GM18951 (cell line): ENCODE results near the gene ELL.
A peak's percentile ranks its signal among the peaks of the same experiment; 100 is the strongest.

Experiments used
- POLR2A ChIP-seq: IDR thresholded peaks from 4 replicates; pipeline ENCODE4 v1.6.1; 2011; ENCODE audit warnings: mild to moderate bottlenecking; ENCODE audit not compliant: insufficient read length, insufficient read depth; ENCODE audit errors: extremely low read depth
- in situ Hi-C: fragments of 300-500 bp; cut with MboI; formaldehyde crosslinking; loops from one replicate; pipeline ENCODE4 v1.12.0; 2022; ENCODE audit warnings: low sequenced_read_pairs, mixed read lengths, inconsistent platforms; ENCODE audit not compliant: unreplicated experiment

Gene ELL

DNA sequence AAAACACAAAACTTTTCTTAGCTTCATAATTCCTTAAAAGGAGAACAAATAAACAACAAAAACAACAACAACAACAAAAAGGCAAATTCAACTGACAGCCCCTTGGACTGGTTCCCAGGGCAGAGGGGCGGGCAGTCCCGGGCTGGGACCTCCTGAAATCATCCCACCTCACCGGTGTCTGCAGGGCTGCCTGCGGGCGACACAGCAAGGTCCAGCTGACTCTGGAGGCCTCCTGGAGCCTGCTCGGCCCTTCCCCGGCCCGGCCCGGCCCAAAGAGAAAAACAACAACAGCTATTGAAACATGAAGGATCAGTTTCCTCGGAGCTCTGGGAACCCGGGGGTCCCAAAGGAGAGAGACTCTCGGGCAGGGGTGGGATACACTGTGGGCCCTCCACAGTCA is 78.9 kb downstream of the ELL start:
- no peak for TF ChIP-seq POLR2A
- in situ Hi-C loops, result no loop called here

DNA sequence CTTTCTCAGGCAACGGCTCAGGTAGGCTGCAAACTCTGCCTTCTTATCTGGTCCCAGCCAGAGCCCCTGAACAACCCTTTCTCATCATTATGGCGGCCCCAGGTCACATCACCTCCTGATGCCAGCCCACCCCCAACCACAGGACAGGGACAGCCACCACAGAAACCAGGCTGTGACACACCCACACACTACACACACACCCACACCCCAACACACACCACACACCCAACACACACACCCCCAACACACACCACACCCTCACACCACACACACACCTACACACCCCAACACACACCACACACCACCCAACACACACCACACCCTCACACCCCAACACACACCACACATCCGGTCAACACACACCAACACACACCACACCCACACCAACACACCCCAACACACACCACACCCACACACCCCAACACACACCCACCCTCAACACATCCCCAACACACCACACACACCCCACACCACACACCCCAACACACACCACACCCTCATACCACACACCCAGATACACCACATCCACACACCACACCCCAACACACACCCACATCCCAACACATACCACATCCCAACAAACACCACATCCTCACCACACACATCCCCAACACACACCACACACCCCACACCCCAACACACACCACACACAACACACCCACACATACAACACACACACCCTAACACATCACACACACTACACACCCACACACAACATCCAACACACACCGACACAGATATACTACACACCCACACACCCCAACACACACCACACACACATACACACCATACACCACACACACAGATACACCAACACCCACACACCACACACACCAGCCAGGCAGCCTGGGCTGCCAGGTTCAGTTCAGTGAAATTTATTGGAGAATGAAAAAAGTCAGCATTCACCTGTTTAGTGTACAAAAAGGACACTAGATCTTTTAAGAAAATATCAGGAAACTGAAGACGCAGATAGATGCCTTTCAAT is 79.8 kb downstream of the ELL start:
- no peak for TF ChIP-seq POLR2A
- in situ Hi-C loops, result no loop called here

DNA sequence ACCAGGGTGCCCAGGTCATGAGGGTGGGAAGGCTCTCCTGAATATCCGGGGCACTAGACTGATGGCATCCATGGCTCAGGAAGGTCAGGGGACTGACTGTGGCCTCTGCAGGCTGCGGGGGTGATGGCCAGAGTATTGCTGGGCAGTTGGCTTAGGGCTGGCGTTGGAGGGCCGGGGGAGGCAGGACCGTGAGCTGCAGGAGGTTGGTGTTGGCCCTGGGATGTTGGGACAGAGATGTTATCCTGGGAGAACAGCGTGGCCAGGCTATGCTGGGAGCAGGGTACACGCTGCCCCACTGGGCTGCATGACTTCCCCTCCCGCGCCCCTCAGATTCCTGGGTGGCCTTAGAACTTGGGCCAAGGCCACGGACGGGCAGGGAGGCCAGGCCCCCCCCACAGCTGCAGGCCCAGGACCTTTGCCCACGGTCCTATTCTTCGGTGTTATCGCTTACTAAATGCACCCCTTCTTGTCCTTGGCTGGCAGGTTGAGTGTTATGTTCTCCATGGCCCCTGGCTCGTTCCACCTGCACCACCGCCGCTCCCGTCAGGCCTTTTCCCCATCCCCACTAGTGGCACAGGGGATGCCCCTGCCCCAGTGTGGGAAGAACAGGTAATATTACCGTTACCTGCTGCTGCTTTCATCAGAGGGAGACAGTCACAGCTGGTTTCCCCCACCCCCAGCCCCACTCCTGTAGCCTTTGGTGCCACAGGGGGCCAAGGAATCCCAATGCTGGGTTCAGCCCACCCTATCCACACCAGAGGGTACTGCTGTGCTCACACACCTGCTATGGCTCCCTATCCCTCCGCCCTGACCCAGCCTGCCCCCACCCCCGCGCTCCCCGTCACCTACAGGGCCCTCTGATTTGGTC is 80.7 kb downstream of the ELL start:
- TF ChIP-seq POLR2A, result no peak
- in situ Hi-C loops, result no loop called here

DNA sequence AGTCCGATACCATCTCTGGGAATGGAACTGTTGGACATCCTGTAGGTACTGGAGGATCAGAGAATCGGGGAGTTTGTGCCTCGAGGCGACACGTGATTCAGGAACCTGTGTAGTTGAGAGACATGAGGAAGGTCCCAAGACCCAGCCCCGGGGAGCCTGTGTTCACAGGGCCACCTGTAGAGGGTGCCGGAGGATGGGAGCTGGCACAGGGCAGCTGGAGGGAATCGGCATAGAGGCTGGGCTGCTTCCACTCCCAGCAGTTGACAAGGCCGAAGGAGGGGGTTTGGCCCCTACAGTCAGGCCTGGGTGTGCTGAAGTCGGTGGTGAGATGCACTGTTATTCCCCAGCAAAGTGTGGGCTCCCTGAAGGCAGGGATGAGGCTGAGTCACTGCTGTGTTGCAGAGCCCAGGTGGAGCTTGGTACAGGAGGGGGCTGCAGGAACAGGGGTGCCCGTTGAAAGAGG is 81.4 kb downstream of the ELL start:
- no peak for TF ChIP-seq POLR2A
- in situ Hi-C loops, result no loop called here

DNA sequence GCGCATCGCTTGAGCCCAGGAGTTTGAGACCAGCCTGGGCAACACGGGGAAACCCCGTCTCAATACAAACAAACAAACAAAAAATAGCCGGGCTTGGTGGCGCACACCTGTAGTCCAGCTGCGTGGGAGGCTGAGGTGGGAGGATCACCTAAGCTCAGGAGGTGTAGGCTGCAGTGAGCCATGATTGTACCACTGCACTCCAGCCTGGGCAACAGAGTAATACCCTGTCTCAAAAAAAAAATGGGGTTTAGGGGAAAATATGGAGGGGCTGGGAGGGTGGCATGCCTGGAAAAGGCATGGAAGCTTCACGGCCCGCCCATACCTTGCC is 82.0 kb downstream of the ELL start:
- TF ChIP-seq POLR2A, result no peak
- in situ Hi-C loops, result no loop called here

DNA sequence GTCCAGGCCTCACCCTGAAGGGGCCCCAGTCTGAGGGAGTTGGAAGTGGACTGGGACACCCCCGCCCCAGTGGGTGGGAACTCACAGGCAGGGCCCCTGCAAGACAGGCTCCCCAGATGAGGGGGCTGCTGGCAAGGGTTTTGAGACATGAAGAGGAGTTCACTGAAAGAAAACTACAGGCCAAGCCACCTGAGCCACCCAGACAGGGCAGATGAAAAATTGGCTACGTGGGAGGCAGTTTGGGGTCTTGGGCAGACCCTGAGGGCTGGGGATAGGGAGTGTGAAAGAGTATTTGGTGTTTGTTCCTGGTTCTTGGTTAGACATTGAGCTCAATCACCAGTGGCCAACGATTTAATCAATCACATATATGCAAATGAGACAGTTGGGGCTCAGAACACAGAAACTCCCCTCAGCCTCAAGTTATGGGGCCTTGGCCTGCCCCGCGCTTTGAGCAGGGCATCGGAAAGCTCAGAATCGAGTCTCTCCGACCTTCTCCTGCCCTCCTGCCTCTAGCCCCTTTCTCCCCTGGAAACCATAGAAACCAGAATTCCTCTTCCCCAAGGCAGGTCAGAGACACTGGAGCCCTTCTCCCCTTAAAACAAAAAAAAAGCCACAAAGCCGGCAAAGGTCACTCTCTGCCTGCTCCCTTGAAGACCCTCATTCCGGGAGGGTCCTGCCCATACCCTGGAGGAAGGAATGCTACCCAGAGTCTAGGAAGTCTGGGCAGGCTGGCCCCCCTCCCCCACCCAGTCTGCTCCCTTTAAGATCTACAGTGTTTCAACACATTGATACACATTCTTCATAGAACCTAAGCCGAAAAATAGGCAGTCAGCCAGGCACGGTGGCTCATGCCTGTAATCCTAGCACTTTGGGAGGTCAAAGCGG is 82.6 kb downstream of the ELL start:
- in situ Hi-C loops, result no loop called here
- TF ChIP-seq POLR2A, result no peak

DNA sequence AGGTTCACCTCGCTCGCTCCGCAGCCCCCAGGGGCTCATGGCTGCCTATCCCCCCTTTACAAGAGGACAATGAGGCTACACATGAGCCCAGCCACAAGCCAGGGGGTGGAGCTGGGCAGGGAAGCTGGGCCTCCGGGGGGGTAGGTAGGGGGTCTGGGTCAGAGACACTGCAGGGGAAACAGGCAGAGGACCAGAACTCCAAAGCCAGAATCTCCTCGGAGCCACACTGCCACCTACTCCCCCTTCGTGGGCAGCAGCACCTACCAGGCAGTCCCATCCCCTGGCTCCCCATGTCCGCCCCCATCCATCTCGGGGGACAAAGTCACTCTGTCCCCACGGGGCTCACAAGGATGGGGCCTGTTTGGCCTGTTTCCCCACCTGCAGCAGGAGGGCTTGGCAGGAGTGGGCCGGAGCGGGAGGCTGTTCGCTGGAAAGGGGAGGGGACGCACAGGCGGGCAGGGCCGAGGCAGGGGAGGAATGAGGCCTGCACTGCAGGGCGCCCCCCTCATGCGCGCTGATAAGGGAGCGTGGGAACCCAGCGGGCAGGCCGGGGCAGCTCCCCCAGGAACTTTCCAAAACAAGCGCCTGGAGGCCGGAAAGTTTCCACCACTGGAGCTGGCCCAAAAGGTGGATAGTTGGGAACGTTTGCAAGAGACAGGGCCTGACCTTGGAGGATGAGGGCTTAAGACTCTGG is 83.4 kb downstream of the ELL start:
- in situ Hi-C loops, result no loop called here
- TF ChIP-seq POLR2A, result no peak

DNA sequence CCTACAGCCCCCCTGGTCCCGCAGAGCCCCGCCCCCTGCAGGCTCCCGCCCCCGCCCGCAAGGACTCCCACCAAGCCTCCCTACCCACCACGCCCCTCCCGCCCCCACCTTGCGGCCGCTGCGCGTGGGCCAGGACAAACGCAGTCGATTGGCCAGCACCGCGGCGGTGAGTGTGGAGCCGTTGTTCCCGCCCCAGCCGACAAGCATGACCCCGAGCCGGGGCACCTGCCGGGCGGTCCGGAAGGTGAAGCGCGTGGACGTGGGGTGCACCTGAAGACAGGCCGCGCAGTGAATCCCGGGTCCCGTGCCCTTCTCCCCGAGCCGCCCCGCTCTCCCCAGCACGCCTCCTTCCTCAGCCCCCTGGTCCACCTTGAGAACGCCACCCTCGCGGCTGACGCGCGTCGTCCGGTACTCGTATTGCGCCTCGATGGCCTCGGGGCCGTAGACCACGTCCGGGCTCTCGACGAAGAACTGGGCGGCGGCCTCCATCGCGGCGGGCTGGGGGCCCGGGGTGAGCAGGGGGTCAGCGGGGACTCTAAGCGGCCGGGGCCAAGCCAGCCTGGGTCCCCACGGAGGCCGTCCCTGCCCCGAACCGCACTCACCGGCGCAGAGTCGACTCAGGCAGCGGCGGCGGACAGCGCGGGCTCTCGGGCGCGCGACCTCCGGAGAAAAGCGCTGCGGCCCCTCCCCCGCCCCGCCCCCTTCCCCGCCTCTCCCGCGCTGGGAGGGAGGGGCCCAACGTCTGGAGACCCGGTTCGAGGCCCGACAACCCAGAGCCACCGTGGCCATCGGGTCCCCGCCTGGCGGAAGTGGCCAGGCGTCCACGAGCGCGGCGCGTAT is 84.2 kb downstream of the ELL start, which contains the start of gene ISYNA1:
ISYNA1 (minus strand) TSS at position 643 of the 840 bp plus-strand sequence; CDS start at position 489, 154 bp downstream.
- peak; percentile 33 for TF ChIP-seq POLR2A
- in situ Hi-C loops, result no loop called here

DNA sequence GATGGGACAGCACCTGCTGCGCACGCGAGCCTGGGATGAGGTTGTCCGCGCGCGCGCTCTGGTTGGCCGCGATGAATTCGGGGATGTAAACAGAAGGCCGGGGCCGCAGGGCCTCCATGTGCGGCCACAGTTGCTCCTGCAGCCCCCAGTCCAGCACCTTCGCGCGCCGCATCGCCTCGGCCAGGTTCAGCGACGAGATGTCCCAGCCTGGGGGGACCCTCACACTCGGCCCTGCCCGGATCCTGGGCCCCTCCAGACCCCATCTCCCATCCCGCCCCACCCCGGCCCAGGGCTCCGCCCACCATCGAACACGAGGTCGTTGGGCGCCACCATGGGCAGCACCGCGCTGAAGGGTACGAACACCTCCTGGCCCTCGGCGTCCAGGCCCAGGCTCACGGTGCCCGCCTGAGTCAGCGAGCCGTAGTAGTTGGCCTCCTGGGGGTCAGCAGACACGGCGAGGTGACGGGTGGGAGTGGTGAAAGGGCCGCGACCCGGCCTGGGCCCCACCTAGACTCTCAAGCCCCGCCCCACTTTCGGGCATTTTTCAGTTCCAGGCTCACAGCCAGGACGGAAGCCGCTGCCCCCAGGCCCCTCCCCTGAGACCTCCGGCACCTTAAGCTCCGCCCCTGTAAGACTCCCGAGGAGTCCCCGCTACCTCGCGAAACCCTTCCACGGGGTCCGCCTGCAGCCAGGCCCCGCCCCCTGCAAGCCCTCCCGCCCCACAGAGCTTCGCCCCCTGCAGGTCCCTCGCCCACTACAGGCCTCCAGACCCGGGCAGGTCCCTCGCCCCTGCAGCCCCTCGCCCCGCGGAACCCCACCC is 85.0 kb downstream of the ELL start:
- in situ Hi-C loops, result no loop called here
- TF ChIP-seq POLR2A, result peak; percentile 18

DNA sequence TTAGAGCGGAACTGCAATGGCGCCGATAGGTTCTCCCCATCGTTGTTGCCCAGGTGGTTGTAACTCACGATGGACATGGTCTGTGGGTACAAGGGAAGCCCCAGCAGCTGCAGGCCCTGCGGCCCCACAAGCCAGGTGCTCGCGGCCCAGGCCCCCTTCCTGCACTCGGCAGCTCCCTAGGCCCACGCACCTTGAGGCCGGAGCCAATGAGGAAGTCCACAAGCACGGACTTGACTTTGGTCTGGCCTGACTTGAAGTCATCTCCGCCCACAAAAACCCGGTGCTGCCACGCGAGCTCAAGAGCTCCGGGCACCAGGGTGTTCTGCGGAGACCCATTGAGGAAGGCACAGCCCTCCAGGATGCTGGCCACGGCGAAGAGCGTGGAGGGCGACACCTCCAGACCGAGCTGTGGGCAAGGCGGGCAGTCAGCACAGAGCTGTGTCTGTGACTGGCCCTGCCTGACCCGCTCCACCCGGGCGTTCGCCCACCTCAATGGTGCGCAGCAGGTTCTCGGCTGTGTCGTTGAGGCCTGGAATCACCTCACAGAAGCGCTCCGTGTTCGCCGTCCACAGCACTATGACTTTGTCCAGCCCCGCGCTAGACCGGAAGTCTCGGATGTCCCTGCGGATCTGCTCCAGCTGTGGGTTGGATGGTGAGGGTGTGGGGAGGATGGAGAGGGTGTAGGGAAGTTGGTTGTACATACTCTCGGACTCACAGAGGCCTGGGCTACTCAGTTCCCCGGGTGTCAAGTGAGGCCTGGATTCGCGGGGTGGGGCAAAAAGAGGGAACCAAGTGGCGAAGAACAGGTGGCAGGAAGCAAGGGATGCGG is 85.8 kb downstream of the ELL start:
- in situ Hi-C loops, result no loop called here
- TF ChIP-seq POLR2A, result no peak
